Ascending aorta (tissue), 2 donors: ENCODE data around the gene SLC44A3. TPM values are rescaled to one million over a fixed set of nuclear protein-coding genes. Genes with fewer than 3 reads are reported as not detected.
A peak's percentile ranks its signal among the peaks of the same experiment; 100 is the strongest.

Experiments
- DNase-seq, 2 donors: peaks; one replicate each; pipeline ENCODE4 v3.0.0-alpha.2; 2019; ENCODE audit warnings: low spot score in 2 of 2
- H3K27ac ChIP-seq, 2 donors: fragments of 200-600 bp; sonication (generic); one replicate each; pipeline ENCODE4 v1.5.1; 2016 to 2017; ENCODE audit warnings: mild to moderate bottlenecking in 1 of 2
- H3K27me3 ChIP-seq: fragments of 200-600 bp; sonication (generic); one replicate; pipeline ENCODE4 v1.5.1; 2017
- H3K36me3 ChIP-seq, 2 donors: fragments of 200-600 bp; sonication (generic); one replicate each; pipeline ENCODE4 v1.5.1; 2016
- H3K4me1 ChIP-seq, 2 donors: fragments of 200-600 bp; sonication (generic); one replicate each; pipeline ENCODE4 v1.5.1; 2016 to 2017; ENCODE audit warnings: mild to moderate bottlenecking in 1 of 2
- H3K4me3 ChIP-seq, 2 donors: fragments of 200-600 bp; sonication (generic); one replicate each; pipeline ENCODE4 v1.5.1; 2016 to 2017; ENCODE audit warnings: mild to moderate bottlenecking in 1 of 2
- H3K9me3 ChIP-seq, 2 donors: fragments of 200-600 bp; sonication (generic); one replicate each; pipeline ENCODE4 v1.5.1; 2016
- CTCF ChIP-seq, 3 experiments: fragments of 200-600 bp in 2 of 3; fragments of 450-650 bp in 1 of 3; sonication (generic) in 2 of 3; IDR thresholded peaks; one replicate each; pipeline ENCODE4 v1.5.1; 2016 to 2019; ENCODE audit warnings: antibody characterized with exemption in 3 of 3, mild to moderate bottlenecking in 1 of 3, moderate library complexity in 1 of 3
- intact Hi-C: fragments of 100-400 bp; cut with DNase I; formaldehyde crosslinking; loops from one replicate; pipeline ENCODE4 v1.15.1; 2023
- total RNA-seq: library from RNA; depleted of rRNA; stranded (reverse); fragments of >200 nt; gene quantifications from one replicate; pipeline ENCODE4 v1.1.0, GENCODE V29; 2016

SLC44A3 gene
- total RNA-seq, 1 donor from 2014 or later = not detected

DNA sequence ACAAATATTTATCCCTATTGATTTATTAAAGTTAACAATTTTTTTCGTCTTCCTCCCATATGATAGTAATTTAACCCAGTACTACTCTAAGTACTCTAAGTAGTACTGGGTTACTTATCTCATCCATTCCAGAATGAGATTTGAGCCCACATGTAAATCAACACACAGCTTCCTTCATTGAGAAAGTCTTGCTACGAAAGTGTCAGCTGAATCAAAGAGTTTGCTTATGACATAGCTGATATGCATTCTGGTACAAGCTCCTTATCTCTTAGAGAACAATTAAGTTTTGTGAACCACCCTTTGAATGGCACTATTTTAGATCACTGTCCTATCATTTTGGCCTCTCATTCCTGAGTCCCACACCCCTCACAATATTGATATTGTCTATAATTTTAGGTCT is 2.4 kb upstream of the SLC44A3 start:
- TF ChIP-seq CTCF (IDR thresholded peaks at IDR 0.05) = no peak
- DNase-seq = no peak
- intact Hi-C loops = loop anchor here (5.0 kb wide), 1 partner anchor 35 kb away; no protein-coding TSS in a partner anchor
- Histone ChIP-seq H3K27ac (no peak overlapping the region), H3K9me3 (no peaks in the 10 kb centered on the region), H3K4me1 (peaks cover 0 to 5% of the 10 kb centered on the region in 2 donors), H3K36me3 (no peaks in the 10 kb centered on the region), H3K27me3 (no peaks in the 10 kb centered on the region), H3K4me3 (no peak overlapping the region)

DNA sequence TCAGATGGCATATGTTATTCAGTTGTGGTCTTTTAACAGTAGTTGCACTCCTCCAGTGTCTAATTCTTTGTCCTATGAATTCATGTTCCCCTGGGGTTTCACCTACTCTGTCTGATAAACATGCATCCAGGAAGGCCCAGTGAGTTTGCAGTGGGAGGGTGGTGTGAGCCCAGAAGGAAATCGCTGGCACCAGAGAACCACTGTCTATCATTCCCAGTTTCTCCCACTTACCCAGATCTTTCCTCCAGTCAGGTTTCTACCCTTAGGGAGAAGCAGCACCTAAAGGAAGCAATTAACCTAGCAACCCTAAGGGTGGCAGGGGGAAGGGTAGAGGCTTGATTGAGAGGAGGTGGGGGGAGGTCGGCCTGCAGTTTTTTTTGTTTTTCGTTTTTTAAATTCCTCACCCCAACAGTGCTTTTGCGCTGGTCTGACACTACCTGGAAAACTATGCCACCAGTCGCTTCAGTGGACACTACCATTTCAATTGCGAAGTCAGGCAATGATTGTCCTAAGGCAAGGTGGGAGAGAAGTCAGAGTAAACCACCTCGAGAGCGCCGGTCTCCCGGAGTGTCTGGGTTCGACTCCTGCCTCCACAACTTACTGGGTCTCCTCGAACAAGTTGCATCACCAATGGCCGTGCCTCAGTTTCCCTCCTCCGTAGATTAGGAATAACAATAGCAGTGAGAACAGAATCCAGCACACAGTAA is 766 bp upstream of the SLC44A3 start:
- no peaks in the 10 kb centered on the region for H3K27me3 ChIP-seq
- H3K9me3 ChIP-seq = no peaks in the 10 kb centered on the region
- H3K4me3 ChIP-seq = peak overlapping the region; percentile 74 to 92
- H3K27ac ChIP-seq = no peak overlapping the region
- TF ChIP-seq CTCF (IDR thresholded peaks at IDR 0.05) = no peak
- DNase-seq = no peak
- intact Hi-C loops = loop anchor here (5.0 kb wide), 1 partner anchor 33 kb away; no protein-coding TSS in a partner anchor
- no peaks in the 10 kb centered on the region for H3K36me3 ChIP-seq
- peaks cover 0 to 5% of the 10 kb centered on the region in 2 donors for H3K4me1 ChIP-seq

- intact Hi-C loops = no loop called here
- Histone ChIP-seq H3K4me3 (peak overlapping the region; percentile 74 to 92), H3K4me1 (peaks cover 0 to 5% of the 10 kb centered on the region in 2 donors), H3K27me3 (no peaks in the 10 kb centered on the region), H3K36me3 (no peaks in the 10 kb centered on the region), H3K27ac (no peak overlapping the region), H3K9me3 (no peaks in the 10 kb centered on the region)
- DNase-seq = no peak
- no peak for TF ChIP-seq CTCF (IDR thresholded peaks at IDR 0.05)
These were observed 779 bp downstream of the SLC44A3 start for GRCh38 chr1:94820936-94821335.

DNA sequence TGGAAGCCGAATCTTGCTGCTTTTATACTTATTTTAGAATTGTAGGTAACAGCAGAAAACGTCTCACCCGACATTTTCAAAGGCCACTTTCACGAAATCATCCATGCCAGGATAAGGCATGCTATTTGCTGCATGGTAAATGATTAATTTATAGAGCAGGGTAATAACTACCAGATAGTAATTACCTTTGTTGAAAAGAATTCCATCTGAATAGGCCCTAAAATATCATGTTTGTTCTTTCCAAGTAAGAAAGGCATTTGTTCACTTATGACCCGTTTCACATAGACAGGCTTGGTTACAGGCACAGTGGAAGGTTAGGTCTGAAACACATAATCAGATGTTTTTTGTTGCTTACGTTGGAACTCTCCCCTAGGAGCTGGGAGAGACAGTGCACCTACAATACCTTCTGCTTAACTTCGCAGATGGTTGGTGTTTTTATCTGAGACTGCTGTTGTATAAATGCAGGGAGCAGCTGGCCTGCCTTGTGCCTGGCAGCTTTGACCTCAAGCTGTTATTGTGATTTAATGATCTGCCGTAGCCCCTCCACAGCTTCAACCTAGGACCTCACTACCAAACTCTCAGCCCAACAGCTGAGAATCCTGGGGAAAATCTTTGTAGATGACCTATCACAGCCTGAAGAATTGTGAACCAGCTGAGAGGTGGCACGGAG is 1.6 kb downstream of the SLC44A3 start:
- Histone ChIP-seq H3K9me3 (no peaks in the 10 kb centered on the region), H3K4me3 (no peak overlapping the region), H3K27me3 (no peaks in the 10 kb centered on the region), H3K36me3 (no peaks in the 10 kb centered on the region), H3K4me1 (peaks cover 0 to 5% of the 10 kb centered on the region in 2 donors), H3K27ac (no peak overlapping the region)
- no peak for TF ChIP-seq CTCF (IDR thresholded peaks at IDR 0.05)
- DNase-seq = no peak
- intact Hi-C loops = no loop called here

DNA sequence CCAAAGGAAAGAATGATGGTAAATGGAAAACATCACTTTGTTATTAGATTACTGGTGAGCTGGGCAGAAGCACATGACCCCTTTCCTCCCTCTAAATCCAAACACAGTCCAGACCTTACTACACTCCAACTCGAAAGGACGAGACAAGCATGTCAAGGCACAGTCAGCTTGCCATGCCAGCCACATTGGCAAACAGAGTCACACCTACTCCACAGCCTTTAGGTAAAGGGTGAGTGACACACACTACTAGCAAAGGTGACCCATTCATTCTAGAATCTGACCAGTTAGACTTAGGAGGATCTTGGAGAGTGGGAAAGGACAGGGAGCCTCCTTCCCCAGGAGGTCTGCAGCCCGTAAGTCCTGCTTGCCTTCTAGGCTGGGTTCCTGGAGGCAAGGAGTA is 3.0 kb downstream of the SLC44A3 start:
- no peaks in the 10 kb centered on the region for H3K9me3 ChIP-seq
- intact Hi-C loops = no loop called here
- H3K36me3 ChIP-seq = peaks cover 0 to 4% of the 10 kb centered on the region in 2 donors
- no peak for TF ChIP-seq CTCF (IDR thresholded peaks at IDR 0.05)
- peaks cover 0 to 5% of the 10 kb centered on the region in 2 donors for H3K4me1 ChIP-seq
- no peak overlapping the region for H3K27ac ChIP-seq
- DNase-seq = no peak
- H3K4me3 ChIP-seq = no peak overlapping the region
- H3K27me3 ChIP-seq = no peaks in the 10 kb centered on the region
